ENCODE data around the gene TSC2. TPM values are rescaled to one million over a fixed set of nuclear protein-coding genes. Genes with fewer than 3 reads are reported as not detected.

Gene TSC2
- total and polyA plus RNA-seq, 9 of the 15 experiments (the other 6 are each of a cell fraction or from before 2014, with no cell fraction given) = 1.3 to 68.1 (median 16.6) TPM

- DNase-seq (ENCODE audit: extremely low read depth in 1 of 4, low spot score in 3 of 4) = no peak
Measured at GRCh38 chr16:2024032-2024420, 23.8 kb upstream of the TSC2 start.

More at GRCh38 chr16:2024032-2024420, 23.8 kb upstream of the TSC2 start:
- no peak for FAIRE-seq
- no peaks in the 10 kb centered on the region for H3K27me3 ChIP-seq (ENCODE audit: control insufficient read depth in 2 of 2, insufficient read depth in 2 of 2, low read length in 2 of 2)
- H3K4me3 ChIP-seq = no peak overlapping the region
- CTCF ChIA-PET (ENCODE audit: low intra/inter-chr PET ratio) = interaction anchor here (0.9 to 2.1 kb wide), 2 partner anchors 116 to 129 kb away, joined by 5 to 15 read pairs; no protein-coding TSS in a partner anchor
- in situ Hi-C loops (cut with MboI) = loop anchor here (5.0 kb wide), 1 partner anchor 118 kb away; no protein-coding TSS in a partner anchor
- peaks cover 3% of the 10 kb centered on the region for H3K9me1 ChIP-seq (ENCODE audit: control insufficient read depth, insufficient read depth, low read length)
- no TSS peak for BruUV-seq (replicated peaks)
- TF ChIP-seq USF1 (CRISPR knock-in tag; IDR thresholded peaks at IDR 0.05) (peak; percentile 28; the same call in 1 of the 2 replicates), PCBP1 (IDR thresholded peaks at IDR 0.05; ENCODE audit: low read depth, low read length, poor library complexity, severe bottlenecking) (peak; percentile 12), ZNF354B (CRISPR knock-in tag; IDR thresholded peaks at IDR 0.05) (no peak)
- H3K4me1 ChIP-seq (replicated peaks in 1 of 2; ENCODE audit: control insufficient read depth in 2 of 2, insufficient read depth in 2 of 2, low read length in 2 of 2) = peaks cover 23 to 86% of the 10 kb centered on the region in 2 experiments; a peak in 4 of 5 replicates
- WGBS (ENCODE audit: insufficient coverage, low coverage, missing lambda C conversion rate) = 85% methylated on average over 12 of the region's 12 CpGs
- H4K20me1 ChIP-seq (replicated peaks; ENCODE audit: control insufficient read depth, insufficient read depth, low read length) = 0 out of 2 replicates have a peak, but pooled peaks cover 7% of the 10 kb centered on the region
- intact Hi-C loops (cut with micrococcal nuclease) = loop anchor here (5.0 kb wide), 1 partner anchor 243 kb away; the partner anchor contains the start of gene RNPS1
- H3K27ac ChIP-seq (ENCODE audit: extremely low read depth, low read depth, low read length) = no peak overlapping the region
- POLR2A ChIA-PET = interaction anchor here (1.3 to 3.3 kb wide), 2 partner anchors 8 to 130 kb away, joined by 4 to 35 read pairs; partner anchors contain the start of gene TRAF7
- H3K4me2 ChIP-seq (ENCODE audit: insufficient read depth, low read length) = 0 out of 2 replicates have a peak overlapping the region, but pooled peaks have one; percentile 87
- no peak for ATAC-seq
- peak overlapping the region; percentile 99; the same call in 1 of the 2 replicates for H2AFZ ChIP-seq (ENCODE audit: low read depth, low read length)
- peaks cover 16% of the 10 kb centered on the region for H3K79me2 ChIP-seq (ENCODE audit: control insufficient read depth, insufficient read depth, low read length)
- H3K36me3 ChIP-seq (ENCODE audit: control insufficient read depth, insufficient read depth, low read length) = no peaks in the 10 kb centered on the region
- no peaks in the 10 kb centered on the region for H3K9me3 ChIP-seq (replicated peaks; ENCODE audit: control insufficient read depth, insufficient read depth, low read depth, low read length)
- H3K9ac ChIP-seq (ENCODE audit: insufficient read depth in 1 of 2, low read depth in 2 of 2, low read length in 2 of 2) = peak overlapping the region in 1 of 2 experiments; percentile 89; a peak in 2 of 4 replicates

Data from K562 (cell line).